ENCODE data around the gene TEX2. TPM values are rescaled to one million over a fixed set of nuclear protein-coding genes. Genes with fewer than 3 reads are reported as not detected.

TEX2 gene
- total and polyA plus RNA-seq, 2 donors from 2014 or later, result 14.0 to 39.1 TPM

GRCh38 chr17:64244165-64244564, 18.9 kb downstream of the TEX2 start:
- no peak overlapping the region for H3K9ac ChIP-seq (ENCODE audit: low read length in 3 of 3)
- H3K27ac ChIP-seq (ENCODE audit: low read depth in 2 of 2, low read length in 2 of 2), result no peak overlapping the region
- intact Hi-C loops (cut with DNase I), result no loop called here
- H3K36me3 ChIP-seq (ENCODE audit: control insufficient read depth in 2 of 3, insufficient read depth in 3 of 3, low read length in 3 of 3), result no peaks in the 10 kb centered on the region
- TF ChIP-seq CTCF (IDR thresholded peaks at IDR 0.05; ENCODE audit: borderline replicate concordance, extremely low read depth, insufficient read depth), result no peak
- FAIRE-seq, result no peak
- no peaks in the 10 kb centered on the region for H3K9me3 ChIP-seq (ENCODE audit: control insufficient read depth in 2 of 3, insufficient read depth in 1 of 3, low read length in 3 of 3)
- no peak for DNase-seq
- no peaks in the 10 kb centered on the region for H3K27me3 ChIP-seq (ENCODE audit: control insufficient read depth, insufficient read depth, low read length)
- peaks cover 6 to 14% (median 12%) of the 10 kb centered on the region in 3 donors for H3K4me1 ChIP-seq (ENCODE audit: control insufficient read depth in 2 of 3, insufficient read depth in 2 of 3, low read depth in 1 of 3, low read length in 3 of 3)
- H3K4me3 ChIP-seq (ENCODE audit: low read length in 3 of 3), result no peak overlapping the region

- no peak for DNase-seq
- peaks cover 6 to 14% (median 12%) of the 10 kb centered on the region in 3 donors for H3K4me1 ChIP-seq (ENCODE audit: control insufficient read depth in 2 of 3, insufficient read depth in 2 of 3, low read depth in 1 of 3, low read length in 3 of 3)
- FAIRE-seq, result no peak
- no peaks in the 10 kb centered on the region for H3K36me3 ChIP-seq (ENCODE audit: control insufficient read depth in 2 of 3, insufficient read depth in 3 of 3, low read length in 3 of 3)
- no peak overlapping the region for H3K4me3 ChIP-seq (ENCODE audit: low read length in 3 of 3)
- TF ChIP-seq CTCF (IDR thresholded peaks at IDR 0.05; ENCODE audit: borderline replicate concordance, extremely low read depth, insufficient read depth), result no peak
- no peak overlapping the region for H3K9ac ChIP-seq (ENCODE audit: low read length in 3 of 3)
- no peaks in the 10 kb centered on the region for H3K9me3 ChIP-seq (ENCODE audit: control insufficient read depth in 2 of 3, insufficient read depth in 1 of 3, low read length in 3 of 3)
- H3K27ac ChIP-seq (ENCODE audit: low read depth in 2 of 2, low read length in 2 of 2), result no peak overlapping the region
- intact Hi-C loops (cut with DNase I), result no loop called here
- no peaks in the 10 kb centered on the region for H3K27me3 ChIP-seq (ENCODE audit: control insufficient read depth, insufficient read depth, low read length)
Observed at GRCh38 chr17:64243340-64243739, 19.7 kb downstream of the TEX2 start.

DNA sequence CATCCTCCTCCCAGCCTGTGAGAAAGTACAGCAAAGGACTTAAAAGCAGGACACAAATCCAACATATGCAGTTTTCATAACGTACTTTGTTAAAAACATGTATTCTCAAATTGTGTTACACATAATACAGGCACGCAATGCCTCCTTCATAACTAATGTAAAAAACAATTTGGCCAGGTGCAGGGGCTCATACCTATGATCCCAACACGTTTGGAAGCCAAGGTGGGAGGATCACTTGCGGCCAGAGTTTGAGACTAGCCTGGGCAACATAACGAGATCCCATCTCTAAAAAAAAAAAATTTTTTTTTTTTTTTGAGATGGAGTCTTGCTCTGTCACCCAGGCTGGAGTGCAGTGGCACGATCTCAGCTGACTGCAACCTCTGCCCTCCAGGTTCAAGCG, 20.4 kb downstream of the TEX2 start:
- Histone ChIP-seq H3K36me3 (ENCODE audit: control insufficient read depth in 2 of 3, insufficient read depth in 3 of 3, low read length in 3 of 3) (no peaks in the 10 kb centered on the region), H3K9me3 (ENCODE audit: control insufficient read depth in 2 of 3, insufficient read depth in 1 of 3, low read length in 3 of 3) (no peaks in the 10 kb centered on the region), H3K4me1 (ENCODE audit: control insufficient read depth in 2 of 3, insufficient read depth in 2 of 3, low read depth in 1 of 3, low read length in 3 of 3) (peaks cover 6 to 14% (median 12%) of the 10 kb centered on the region in 3 donors), H3K27me3 (ENCODE audit: control insufficient read depth, insufficient read depth, low read length) (no peaks in the 10 kb centered on the region), H3K4me3 (ENCODE audit: low read length in 3 of 3) (no peak overlapping the region), H3K27ac (ENCODE audit: low read depth in 2 of 2, low read length in 2 of 2) (no peak overlapping the region), H3K9ac (ENCODE audit: low read length in 3 of 3) (no peak overlapping the region)
- TF ChIP-seq CTCF (IDR thresholded peaks at IDR 0.05; ENCODE audit: borderline replicate concordance, extremely low read depth, insufficient read depth), result no peak
- no peak for FAIRE-seq
- DNase-seq, result no peak
- intact Hi-C loops (cut with DNase I), result no loop called here

DNA sequence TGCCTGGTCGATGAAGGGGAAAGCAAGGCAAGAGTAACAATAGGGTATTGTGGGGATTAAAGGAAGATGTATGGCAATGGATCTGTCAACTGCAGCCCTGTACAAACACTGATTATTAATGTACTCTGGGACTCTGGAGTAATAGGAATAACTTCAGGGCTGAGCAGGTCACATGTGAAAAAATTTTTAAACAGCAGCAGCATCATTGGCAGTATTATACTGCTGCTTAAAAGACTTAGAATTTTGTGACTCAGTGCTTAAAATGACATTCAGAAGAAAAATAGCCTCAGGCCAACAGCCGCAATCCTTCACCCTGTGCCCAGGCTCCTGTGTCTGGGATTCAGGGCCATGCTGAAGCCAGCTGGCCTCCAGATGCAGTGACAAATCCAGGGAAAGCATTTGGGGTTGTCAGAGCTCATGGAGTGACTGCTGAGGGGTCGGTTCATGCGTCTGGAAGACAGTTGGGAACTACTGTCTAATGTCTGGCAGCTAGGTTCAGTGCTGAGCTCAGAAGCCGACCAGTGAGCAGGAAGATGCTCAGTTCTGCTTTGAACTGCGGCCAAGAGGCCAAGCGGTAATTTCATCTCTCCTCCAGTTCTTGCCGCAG, 22.2 kb downstream of the TEX2 start:
- Histone ChIP-seq H3K4me1 (ENCODE audit: control insufficient read depth in 2 of 3, insufficient read depth in 2 of 3, low read depth in 1 of 3, low read length in 3 of 3) (peaks cover 6 to 14% (median 14%) of the 10 kb centered on the region in 3 donors), H3K9me3 (ENCODE audit: control insufficient read depth in 2 of 3, insufficient read depth in 1 of 3, low read length in 3 of 3) (no peaks in the 10 kb centered on the region), H3K36me3 (ENCODE audit: control insufficient read depth in 2 of 3, insufficient read depth in 3 of 3, low read length in 3 of 3) (no peaks in the 10 kb centered on the region), H3K27me3 (ENCODE audit: control insufficient read depth, insufficient read depth, low read length) (no peaks in the 10 kb centered on the region), H3K4me3 (ENCODE audit: low read length in 3 of 3) (no peak overlapping the region), H3K27ac (ENCODE audit: low read depth in 2 of 2, low read length in 2 of 2) (peak overlapping the region; percentile 34 to 36), H3K9ac (ENCODE audit: low read length in 3 of 3) (no peak overlapping the region)
- intact Hi-C loops (cut with DNase I), result no loop called here
- FAIRE-seq (no peak), DNase-seq (peak in 4 of 5 donors; percentile 50 to 82 (median 71))
- TF ChIP-seq CTCF (IDR thresholded peaks at IDR 0.05; ENCODE audit: borderline replicate concordance, extremely low read depth, insufficient read depth), result no peak
